ENCODE results near the gene SLC6A3. TPM values are rescaled to one million over a fixed set of nuclear protein-coding genes. Genes with fewer than 3 reads are reported as not detected.

The SLC6A3 gene
- total and polyA plus RNA-seq, 2 donors (not counting 3 experiments of a cell fraction or from before 2014, with no cell fraction given) = not detected

DNA sequence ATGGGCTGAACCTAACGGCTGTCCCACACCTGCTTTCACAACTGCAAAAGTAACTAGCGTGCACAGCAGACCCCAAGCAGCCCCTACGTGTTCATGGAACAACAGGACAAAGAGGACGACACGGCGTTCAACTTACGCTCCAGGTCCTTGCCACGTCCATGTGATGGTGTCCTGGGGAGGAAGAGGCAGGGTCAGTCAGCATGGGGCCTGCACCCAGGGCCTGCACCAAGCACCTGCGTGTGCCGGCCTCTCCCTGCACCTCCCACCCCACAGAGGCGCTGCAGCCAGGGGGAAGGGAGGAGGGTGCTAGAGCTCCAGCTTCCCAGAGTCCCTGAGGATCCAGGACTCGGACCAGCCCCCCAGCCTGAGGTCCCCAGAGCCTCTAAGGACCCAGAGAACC is 35.6 kb upstream of the SLC6A3 start:
- no TSS peak for BruUV-seq (replicated peaks)
- no peak overlapping the region for H3K4me3 ChIP-seq (replicated peaks in 1 of 3; ENCODE audit: insufficient read depth in 1 of 3, low read depth in 1 of 3, low read length in 3 of 3)
- H3K36me3 ChIP-seq (ENCODE audit: control insufficient read depth in 2 of 2, extremely low read depth in 1 of 2, insufficient read depth in 2 of 2, low read length in 2 of 2) = peaks cover 4 to 17% of the 10 kb centered on the region in 2 experiments
- H3K79me2 ChIP-seq (ENCODE audit: control insufficient read depth, insufficient read depth, low read length) = no peaks in the 10 kb centered on the region
- ChIA-PET CTCF (interaction anchor here (0.8 to 1.4 kb wide), 7 partner anchors 10 to 164 kb away, joined by 3 to 10 read pairs (median 4); no protein-coding TSS in a partner anchor), POLR2A (no interaction called here)
- H3K4me2 ChIP-seq (ENCODE audit: insufficient read depth, low read length) = no peak overlapping the region
- H3K9me3 ChIP-seq (replicated peaks; ENCODE audit: control insufficient read depth, insufficient read depth, low read length) = no peaks in the 10 kb centered on the region
- H3K27ac ChIP-seq (ENCODE audit: insufficient read depth, low read depth, low read length) = no peak overlapping the region
- H3K27me3 ChIP-seq (ENCODE audit: control insufficient read depth in 2 of 2, insufficient read depth in 2 of 2, low read length in 2 of 2) = no peaks in the 10 kb centered on the region
- dilution Hi-C loops (cut with MboI; ENCODE audit: extremely low pct_ligation_motif_present, low sequenced_read_pairs) = no loop called here
- DNase-seq (ENCODE audit: low read depth, low spot score) (no peak), FAIRE-seq (no peak)
- no peak overlapping the region for H2AFZ ChIP-seq (ENCODE audit: low read depth, low read length)
- no peaks in the 10 kb centered on the region for H3K4me1 ChIP-seq (ENCODE audit: control insufficient read depth, extremely low read depth, insufficient read depth, low read length)
- H4K20me1 ChIP-seq (replicated peaks; ENCODE audit: control insufficient read depth, extremely low read depth, insufficient read depth, low read length) = no peaks in the 10 kb centered on the region
- H3K9ac ChIP-seq (replicated peaks; ENCODE audit: extremely low read depth, insufficient read depth, low read length) = no peak overlapping the region
- intact Hi-C loops (cut with micrococcal nuclease) = no loop called here
- H3K9me1 ChIP-seq (replicated peaks; ENCODE audit: control insufficient read depth, extremely low read depth, insufficient read depth, low read length) = no peaks in the 10 kb centered on the region
- TF ChIP-seq JUN (IDR thresholded peaks at IDR 0.05; ENCODE audit: borderline replicate concordance, insufficient read depth, insufficient read length, low read depth) (no peak), FOS (IDR thresholded peaks at IDR 0.05; ENCODE audit: borderline replicate concordance, insufficient read depth, low read length) (no peak), MYC (IDR thresholded peaks at IDR 0.05; ENCODE audit: low read depth, low read length) (no peak), EZH2 (IDR thresholded peaks at IDR 0.05; ENCODE audit: borderline replicate concordance, low read depth, low read length, severe bottlenecking) (no peak), CTCF (IDR thresholded peaks at IDR 0.05; ENCODE audit: extremely low read depth in 1 of 2, insufficient read depth in 1 of 2, low read depth in 1 of 2, low read length in 2 of 2) (no peak), GATA2 (IDR thresholded peaks at IDR 0.05; ENCODE audit: insufficient read depth, insufficient read length, low read depth, low read length) (no peak), POLR2AphosphoS5 (IDR thresholded peaks at IDR 0.05; ENCODE audit: insufficient read depth, low read depth, low read length) (no peak), POLR2A (IDR thresholded peaks at IDR 0.05; ENCODE audit: low read depth, low read length) (no peak)
- TF ChIP-seq, protein P1, sequence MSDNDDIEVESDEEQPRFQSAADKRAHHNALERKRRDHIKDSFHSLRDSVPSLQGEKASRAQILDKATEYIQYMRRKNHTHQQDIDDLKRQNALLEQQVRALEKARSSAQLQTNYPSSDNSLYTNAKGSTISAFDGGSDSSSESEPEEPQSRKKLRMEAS (IDR thresholded peaks at IDR 0.05; ENCODE audit: insufficient read depth, insufficient read length) = no peak
